HG03571 (cell line): ENCODE results near the gene KCNJ12.
A peak's percentile ranks its signal among the peaks of the same experiment; 100 is the strongest.
"Not testable (repeated sequence)": the region's sequence is repeated elsewhere in the genome, so short reads cannot be mapped to it uniquely, and the experiment has no call there.

Experiments
- ATAC-seq: cut with Tn5 transposase; IDR thresholded peaks from one replicate; pipeline ENCODE4 v1.9.1; 2021; ENCODE audit not compliant: unreplicated experiment

Gene KCNJ12

GRCh38 chr17:21376081-21376758 is at the start of gene KCNJ12:
Gene KCNJ12 (plus strand): TSS chr17:21376357. CDS start chr17:21415343, 38,986 bp downstream.
- no peak for ATAC-seq

DNA sequence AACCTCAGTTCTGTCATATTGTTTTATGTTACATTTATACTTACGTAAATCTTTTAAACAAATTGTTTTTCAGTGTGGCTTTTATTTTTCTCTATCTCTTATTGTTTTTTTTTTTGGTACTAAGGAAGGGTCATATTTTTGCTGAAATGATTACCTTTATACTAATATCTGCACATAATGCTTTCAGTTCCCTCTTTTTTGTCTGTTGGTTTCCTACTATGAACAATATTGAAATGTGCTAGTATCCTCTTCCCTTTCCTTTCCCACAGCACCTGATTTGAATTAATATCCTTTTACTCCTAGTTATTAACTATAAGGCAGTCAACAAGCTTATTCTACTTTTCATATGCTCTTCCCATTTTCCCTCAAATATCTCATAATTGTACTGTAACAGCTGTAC is 48.2 kb upstream of the KCNJ12 start:
- ATAC-seq, result not testable (repeated sequence)

GRCh38 chr17:21328778-21329177 is 47.4 kb upstream of the KCNJ12 start:
- ATAC-seq, result not testable (repeated sequence)

GRCh38 chr17:21330436-21331160 is 45.6 kb upstream of the KCNJ12 start:
- no peak for ATAC-seq

DNA sequence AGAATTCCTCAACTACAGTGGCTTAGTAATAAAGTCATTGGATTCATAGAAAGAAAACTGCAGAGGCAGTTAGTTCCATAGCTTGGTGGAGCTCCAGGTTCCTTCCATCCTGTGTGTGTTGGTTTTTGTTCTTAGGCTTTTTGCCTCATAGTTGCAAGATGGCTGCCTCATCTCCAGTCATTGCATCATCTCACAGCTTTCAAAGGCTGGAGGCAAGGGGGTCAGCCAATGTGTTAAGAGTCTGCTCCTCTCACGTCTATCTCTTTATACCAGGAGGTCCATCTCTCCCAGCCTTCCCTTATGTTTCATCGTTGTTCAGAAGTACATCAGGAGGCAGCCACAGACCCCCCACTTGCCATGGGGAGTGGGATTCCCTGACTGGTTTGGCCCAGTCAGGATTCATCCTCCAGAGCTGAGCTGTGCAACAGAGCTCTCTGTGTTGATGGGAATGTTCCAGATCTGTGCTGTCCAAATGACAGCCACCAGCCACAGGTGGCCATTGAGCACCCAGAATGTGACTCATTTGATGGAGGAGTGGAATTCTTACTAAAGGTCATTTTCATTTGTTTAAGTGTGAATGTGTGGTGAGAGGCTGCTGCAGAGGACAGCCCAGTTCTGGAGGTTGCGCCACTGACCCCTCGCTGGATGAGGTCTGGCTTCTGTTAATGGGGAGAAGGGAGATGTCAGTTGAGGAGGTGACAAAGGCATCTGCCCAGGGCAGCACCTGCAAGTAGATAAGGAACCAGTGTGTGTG is 39.4 kb upstream of the KCNJ12 start:
- not testable (repeated sequence) for ATAC-seq

DNA sequence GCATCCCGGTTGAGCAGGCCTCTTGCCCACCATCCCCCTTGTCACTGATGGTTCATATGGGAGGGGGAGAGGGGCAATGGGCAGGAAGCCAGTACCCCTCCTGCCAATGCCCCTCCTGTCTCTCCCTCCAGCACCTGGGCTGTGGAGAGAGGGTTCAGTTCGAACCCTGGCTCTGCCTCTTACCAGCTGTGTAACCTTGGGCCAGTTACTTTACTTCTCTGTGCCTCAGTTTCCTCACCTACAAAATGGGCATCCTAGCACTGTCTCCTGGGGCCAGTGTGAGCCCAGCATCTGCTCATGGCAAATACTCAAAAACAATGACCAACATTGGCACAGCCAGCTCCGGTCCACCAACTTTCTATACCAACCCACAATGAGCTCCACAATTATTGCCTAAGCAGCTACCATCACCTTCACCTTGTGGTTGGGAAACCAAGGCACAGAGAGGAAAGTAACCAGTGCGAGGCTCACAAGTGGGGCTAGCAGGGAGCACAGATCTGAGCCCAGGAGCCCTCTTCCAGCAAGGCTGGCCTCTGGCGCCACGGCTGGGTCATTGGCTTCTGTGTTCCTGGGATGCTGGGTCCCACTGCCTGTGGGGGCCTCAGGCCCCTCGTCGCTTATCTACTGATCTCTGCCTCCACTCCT is 38.1 kb upstream of the KCNJ12 start:
- not testable (repeated sequence) for ATAC-seq

GRCh38 chr17:21339011-21339410 is 37.1 kb upstream of the KCNJ12 start:
- no peak for ATAC-seq

DNA sequence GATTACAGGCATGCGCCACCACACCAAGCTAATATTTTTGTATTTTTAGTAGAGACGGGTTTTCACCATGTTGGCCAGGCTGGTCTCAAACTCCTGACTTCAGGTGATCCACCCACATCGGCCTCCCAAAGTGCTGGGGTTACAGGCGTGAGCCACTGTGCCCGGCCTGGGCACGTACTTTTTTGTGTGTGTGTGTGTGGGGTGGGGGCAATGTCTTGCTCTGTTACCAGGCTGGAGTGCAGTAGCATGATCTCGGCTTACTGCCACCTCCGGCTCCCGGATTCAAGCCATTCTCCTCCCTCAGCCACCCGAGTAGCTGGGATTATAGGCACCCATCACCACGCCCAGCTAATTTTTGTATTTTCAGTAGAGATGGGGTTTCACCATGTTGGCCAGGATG is 36.6 kb upstream of the KCNJ12 start:
- not testable (repeated sequence) for ATAC-seq

DNA sequence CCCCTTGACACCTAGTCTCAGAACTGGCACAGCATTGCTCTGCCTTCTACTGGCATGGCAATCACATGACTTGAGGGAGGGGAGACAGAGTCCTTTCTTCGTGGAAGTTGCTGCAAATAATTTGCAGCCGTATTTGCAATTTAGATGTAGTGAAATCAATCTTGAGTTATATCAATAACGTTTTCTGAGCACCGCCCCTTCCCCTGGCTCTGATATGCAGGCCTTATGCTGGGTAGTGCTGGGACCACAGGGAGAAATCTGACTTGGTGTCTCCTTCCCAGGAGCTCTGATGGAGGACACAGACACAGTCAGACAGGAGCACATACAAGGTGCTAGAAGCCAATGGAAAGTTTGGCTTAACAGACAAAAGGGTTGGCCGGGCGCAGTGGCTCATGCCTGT is 35.8 kb upstream of the KCNJ12 start:
- not testable (repeated sequence) for ATAC-seq

DNA sequence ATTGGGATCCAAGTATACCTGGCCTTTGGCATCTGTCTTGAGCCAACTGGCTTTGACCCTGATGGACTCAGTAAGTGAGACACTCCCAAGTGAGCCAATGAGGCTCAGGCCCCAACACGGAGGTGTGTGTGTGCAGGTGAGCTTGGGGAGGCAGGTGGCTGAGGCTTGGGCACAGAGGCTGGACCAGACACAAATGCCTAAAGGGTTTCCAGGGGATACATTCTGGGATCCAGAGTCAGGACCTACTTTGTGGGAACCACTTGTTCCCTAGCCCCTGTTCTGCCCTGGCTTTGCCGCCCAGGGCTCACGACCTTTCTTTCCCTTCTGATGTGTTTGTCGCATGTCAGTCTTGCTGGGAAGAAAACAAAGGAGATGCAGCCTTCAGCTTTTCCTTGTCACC is 34.9 kb upstream of the KCNJ12 start:
- ATAC-seq, result not testable (repeated sequence)

- not testable (repeated sequence) for ATAC-seq
These were observed 34.1 kb upstream of the KCNJ12 start for GRCh38 chr17:21341925-21342540.

GRCh38 chr17:21343061-21343949 is 32.9 kb upstream of the KCNJ12 start:
- not testable (repeated sequence) for ATAC-seq

DNA sequence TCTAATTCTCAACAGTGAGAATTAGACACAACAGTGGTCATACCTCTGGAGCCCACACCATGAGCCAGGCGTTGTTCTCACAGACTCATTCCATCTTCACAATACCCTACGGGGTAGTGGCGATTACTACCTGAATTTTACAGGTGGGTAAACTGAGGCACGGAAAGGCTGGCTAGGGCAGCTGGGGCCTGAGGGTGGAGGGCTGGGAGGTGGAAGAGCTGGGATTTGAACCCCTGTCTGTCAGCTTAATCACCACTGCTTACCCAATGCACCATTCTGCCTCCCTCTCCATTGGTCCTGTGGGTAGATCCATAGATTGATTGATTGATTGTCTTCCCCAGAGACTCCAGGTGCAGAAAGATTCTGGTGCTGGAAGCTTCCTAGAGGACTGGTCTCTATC is 31.4 kb upstream of the KCNJ12 start:
- ATAC-seq, result not testable (repeated sequence)

DNA sequence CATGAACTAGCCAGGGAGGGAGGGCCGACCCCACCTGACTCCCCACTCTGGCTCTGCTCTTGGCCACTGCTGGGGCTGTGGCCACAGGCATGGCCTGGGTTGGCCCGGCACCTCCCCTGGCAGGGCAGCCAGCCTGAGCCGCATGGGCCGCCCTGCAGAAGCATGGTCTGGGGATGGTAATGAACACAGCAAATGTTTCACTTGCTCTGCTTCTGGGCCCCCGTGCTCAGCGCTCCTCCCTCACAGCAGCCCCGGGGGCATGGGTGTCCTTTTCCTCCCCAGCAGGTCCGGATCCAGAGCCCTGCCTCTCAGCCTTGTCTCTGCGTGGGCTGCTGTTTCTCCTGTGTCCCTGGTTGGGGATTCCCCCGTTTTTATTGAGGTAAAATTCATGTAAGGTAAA is 30.9 kb upstream of the KCNJ12 start:
- ATAC-seq, result no peak

DNA sequence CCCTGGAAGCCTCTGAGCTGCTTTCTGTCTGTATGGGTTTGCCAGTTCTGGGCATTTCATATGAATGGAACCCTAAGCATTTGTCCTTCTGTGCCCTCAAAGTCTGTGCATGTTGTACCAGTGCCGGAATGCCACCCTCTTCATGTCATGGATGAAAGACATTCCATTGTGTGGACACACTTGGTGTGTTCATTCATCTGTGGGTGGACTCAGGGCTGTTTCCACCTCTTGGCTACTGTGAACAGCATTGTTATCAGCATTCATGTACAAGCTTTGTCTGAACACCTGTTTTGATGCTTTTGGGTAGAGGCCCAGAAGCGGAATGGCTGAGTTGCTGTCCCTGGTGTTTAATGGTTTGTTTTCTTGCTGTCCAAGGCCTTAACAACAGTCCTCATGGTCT is 30.1 kb upstream of the KCNJ12 start:
- not testable (repeated sequence) for ATAC-seq

DNA sequence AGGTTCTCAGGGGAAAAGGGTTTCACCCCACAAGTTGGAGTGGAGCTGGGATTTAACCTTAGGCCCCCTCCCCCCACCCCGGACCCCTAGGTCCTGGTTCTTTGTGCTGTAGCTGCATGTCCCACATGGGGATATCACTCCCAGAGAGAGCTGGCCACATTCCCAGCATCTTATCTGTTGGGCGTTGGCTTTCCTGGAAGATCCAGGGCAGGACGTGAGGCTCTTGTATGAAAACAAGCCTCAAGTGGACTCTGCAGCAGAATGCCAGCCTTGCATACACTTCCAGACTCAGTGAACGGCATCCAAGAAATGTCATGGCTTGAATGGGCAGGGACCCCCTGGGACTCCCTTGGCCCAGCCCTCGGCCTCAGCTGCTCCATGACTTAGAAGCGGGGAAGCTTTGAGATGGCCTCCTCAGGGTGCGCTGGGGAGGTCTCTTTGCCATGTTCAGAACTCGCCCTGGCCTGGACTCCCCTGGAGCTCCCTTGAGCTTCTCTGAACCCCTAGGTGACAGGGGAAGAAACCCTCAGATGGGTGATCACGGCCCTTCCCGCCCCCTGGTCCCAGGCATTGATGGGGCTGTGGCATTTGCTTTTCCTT is 29.4 kb upstream of the KCNJ12 start:
- not testable (repeated sequence) for ATAC-seq

GRCh38 chr17:21347660-21348059 is 28.5 kb upstream of the KCNJ12 start:
- ATAC-seq, result not testable (repeated sequence)

- ATAC-seq, result peak; percentile 50
These were observed 27.9 kb upstream of the KCNJ12 start for GRCh38 chr17:21348081-21348925.

- not testable (repeated sequence) for ATAC-seq
These were observed 27.3 kb upstream of the KCNJ12 start for GRCh38 chr17:21348926-21349261.
